C4-2B (cell line): ENCODE measurements around the gene AKAP7.

Experiments used
- ZFX ChIP-seq: fragments of 450-650 bp; IDR thresholded peaks from 2 replicates; pipeline ENCODE4 v1.6.1; 2017
- TF ChIP-seq, protein P1 (sequence below): fragments of 450-650 bp; conservative IDR thresholded peaks from 2 replicates; pipeline ENCODE4 v1.5.1; 2017; ENCODE audit warnings: mild to moderate bottlenecking

DNA sequence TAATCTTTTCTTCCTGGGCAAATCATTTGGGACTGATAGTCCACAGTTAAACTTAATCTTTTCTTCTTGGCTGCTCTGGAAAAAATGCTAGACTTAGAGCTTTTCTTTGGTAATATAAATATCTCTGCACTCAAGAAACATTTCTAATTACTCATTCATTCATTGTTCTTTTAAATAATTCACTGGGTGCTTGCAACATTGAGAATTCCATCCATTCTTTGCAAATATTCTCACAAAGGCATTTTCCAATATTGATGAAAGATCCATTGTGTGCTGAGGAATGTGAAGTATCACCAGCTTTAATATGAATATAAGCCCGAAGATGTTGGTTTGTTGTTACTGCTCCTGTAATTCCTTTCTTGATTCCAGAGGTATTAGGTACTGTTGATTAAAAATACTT, 38.4 kb downstream of the AKAP7 start:
- TF ChIP-seq, protein P1, sequence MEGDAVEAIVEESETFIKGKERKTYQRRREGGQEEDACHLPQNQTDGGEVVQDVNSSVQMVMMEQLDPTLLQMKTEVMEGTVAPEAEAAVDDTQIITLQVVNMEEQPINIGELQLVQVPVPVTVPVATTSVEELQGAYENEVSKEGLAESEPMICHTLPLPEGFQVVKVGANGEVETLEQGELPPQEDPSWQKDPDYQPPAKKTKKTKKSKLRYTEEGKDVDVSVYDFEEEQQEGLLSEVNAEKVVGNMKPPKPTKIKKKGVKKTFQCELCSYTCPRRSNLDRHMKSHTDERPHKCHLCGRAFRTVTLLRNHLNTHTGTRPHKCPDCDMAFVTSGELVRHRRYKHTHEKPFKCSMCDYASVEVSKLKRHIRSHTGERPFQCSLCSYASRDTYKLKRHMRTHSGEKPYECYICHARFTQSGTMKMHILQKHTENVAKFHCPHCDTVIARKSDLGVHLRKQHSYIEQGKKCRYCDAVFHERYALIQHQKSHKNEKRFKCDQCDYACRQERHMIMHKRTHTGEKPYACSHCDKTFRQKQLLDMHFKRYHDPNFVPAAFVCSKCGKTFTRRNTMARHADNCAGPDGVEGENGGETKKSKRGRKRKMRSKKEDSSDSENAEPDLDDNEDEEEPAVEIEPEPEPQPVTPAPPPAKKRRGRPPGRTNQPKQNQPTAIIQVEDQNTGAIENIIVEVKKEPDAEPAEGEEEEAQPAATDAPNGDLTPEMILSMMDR: no peak
- TF ChIP-seq ZFX: no peak
